PC-3 (cell line): Measurements from ENCODE around the gene CASK. TPM values are rescaled to one million over a fixed set of nuclear protein-coding genes. Genes with fewer than 3 reads are reported as not detected.

Experiments
- ATAC-seq: fragments of 200-7000 bp; cut with Tn5 transposase; 2 replicates; pipeline ENCODE4 v1.9.1; 2020; ENCODE audit warnings: mild to moderate bottlenecking, moderate library complexity
- BruUV-seq: library from RNA; stranded (reverse); fragments of 400-500 nt; replicated peaks from 2 replicates; lab custom pipeline; 2021; lab: Mats Ljungman, UMichigan
- CTCF ChIA-PET: fragments of 300-600 bp; sonication (Branson Sonifier 250); formaldehyde crosslinking; loops from one replicate; lab custom pipeline; 2022; ENCODE audit warnings: antibody characterized with exemption; lab: Charles Lee
- POLR2A ChIA-PET: fragments of 300-600 bp; sonication (Branson Sonifier 250); formaldehyde crosslinking; loops from one replicate; lab custom pipeline; 2022; ENCODE audit warnings: antibody characterized with exemption; ENCODE audit not compliant: unreplicated experiment; lab: Charles Lee
- DNase-seq: peaks from one replicate; pipeline ENCODE4 v3.0.0-alpha.2; 2015
- H2AFZ ChIP-seq: fragments of 300-600 bp; sonication (generic); 2 replicates; pipeline ENCODE4 v1.6.0; 2016; ENCODE audit warnings: antibody characterized with exemption, low read length
- H3F3A ChIP-seq: fragments of 300-600 bp; sonication (generic); one replicate; pipeline ENCODE4 v1.6.0; 2017; ENCODE audit warnings: antibody characterized with exemption, low read length, control low read depth, mild to moderate bottlenecking; ENCODE audit not compliant: unreplicated experiment
- H3K27ac ChIP-seq: fragments of 300-600 bp; sonication (generic); 2 replicates; pipeline ENCODE4 v1.5.1; 2016; ENCODE audit warnings: mild to moderate bottlenecking, low read length
- H3K27me3 ChIP-seq: fragments of 300-600 bp; sonication (generic); 2 replicates; pipeline ENCODE4 v1.6.1; 2016; ENCODE audit warnings: low read length, mixed read lengths
- H3K36me3 ChIP-seq: fragments of 300-600 bp; sonication (generic); 2 replicates; pipeline ENCODE4 v1.6.1; 2016; ENCODE audit warnings: low read depth, mixed run types, low read length, mixed read lengths
- H3K4me1 ChIP-seq: fragments of 300-600 bp; sonication (generic); 2 replicates; pipeline ENCODE4 v1.5.1; 2016; ENCODE audit warnings: low read length; ENCODE audit not compliant: insufficient read depth
- H3K4me2 ChIP-seq: fragments of 300-600 bp; sonication (generic); 2 replicates; pipeline ENCODE4 v1.6.0; 2016; ENCODE audit warnings: low read length
- H3K4me3 ChIP-seq: fragments of 300-600 bp; sonication (generic); 2 replicates; pipeline ENCODE4 v1.5.1; 2016; ENCODE audit warnings: mild to moderate bottlenecking, low read length, mixed read lengths
- H3K79me2 ChIP-seq: fragments of 300-600 bp; sonication (generic); 2 replicates; pipeline ENCODE4 v1.6.1; 2017; ENCODE audit warnings: low read length, mixed read lengths
- H3K9ac ChIP-seq: fragments of 300-600 bp; sonication (generic); 2 replicates; pipeline ENCODE4 v1.6.0; 2016; ENCODE audit warnings: mild to moderate bottlenecking, low read length
- H3K9me2 ChIP-seq: fragments of 300-600 bp; sonication (generic); replicated peaks from 2 replicates; pipeline ENCODE4 v1.6.1; 2016; ENCODE audit warnings: mixed run types, low read length, mixed read lengths
- H3K9me3 ChIP-seq: fragments of 300-600 bp; sonication (generic); 2 replicates; pipeline ENCODE4 v1.6.1; 2016; ENCODE audit warnings: low read length, mixed read lengths
- H4K20me1 ChIP-seq: fragments of 300-600 bp; sonication (generic); 2 replicates; pipeline ENCODE4 v1.6.1; 2016; ENCODE audit warnings: low read length, mixed read lengths
- CTCF ChIP-seq: fragments of 300-600 bp; sonication (generic); conservative IDR thresholded peaks from 2 replicates; pipeline ENCODE4 v1.5.1; 2017; ENCODE audit warnings: antibody characterized with exemption, low read depth, mild to moderate bottlenecking, low read length
- EZH2 ChIP-seq: fragments of 300-600 bp; sonication (generic); IDR thresholded peaks from one replicate; pipeline ENCODE4 v1.6.1; 2017; ENCODE audit warnings: antibody characterized with exemption, mild to moderate bottlenecking, low read length; ENCODE audit not compliant: unreplicated experiment
- EZH2phosphoT487 ChIP-seq: fragments of 300-600 bp; sonication (generic); IDR thresholded peaks from 2 replicates; pipeline ENCODE4 v1.6.1; 2018; ENCODE audit warnings: mild to moderate bottlenecking, antibody characterized with exemption, low read length, borderline replicate concordance
- intact Hi-C: fragments of 100-400 bp; cut with micrococcal nuclease; formaldehyde crosslinking; loops from 2 replicates; pipeline ENCODE4 v1.9.0; 2023
- total RNA-seq: library from RNA; depleted of rRNA; stranded (reverse); fragments of >200 nt; gene quantifications from 2 replicates; pipeline ENCODE4 v1.2.3, GENCODE V29; 2014

The CASK gene
- total RNA-seq, 1 experiment from 2014 or later: 21.4 TPM

GRCh38 chrX:41758401-41758800 lies 165.0 kb downstream of the CASK start:
- peaks cover 28% of the 10 kb centered on the region for H3K4me1 ChIP-seq
- H3K4me3 ChIP-seq: no peak overlapping the region
- no peak overlapping the region for H3K4me2 ChIP-seq
- H3K9me3 ChIP-seq: no peaks in the 10 kb centered on the region
- ChIA-PET CTCF (no interaction called here), POLR2A (interaction anchor here (0.5 kb wide), 1 partner anchor 236 kb away, joined by 4 read pairs; no protein-coding TSS in a partner anchor)
- H3K27me3 ChIP-seq: no peaks in the 10 kb centered on the region
- no TSS peak for BruUV-seq
- H2AFZ ChIP-seq: no peak overlapping the region
- no peaks in the 10 kb centered on the region for H4K20me1 ChIP-seq
- TF ChIP-seq CTCF (no peak), EZH2phosphoT487 (no peak)
- H3K36me3 ChIP-seq: no peaks in the 10 kb centered on the region
- H3F3A ChIP-seq: no peaks in the 10 kb centered on the region
- ATAC-seq: no peak
- DNase-seq: no peak
- H3K9me2 ChIP-seq: no peaks in the 10 kb centered on the region
- no peak overlapping the region for H3K27ac ChIP-seq
- intact Hi-C loops: no loop called here
- no peaks in the 10 kb centered on the region for H3K79me2 ChIP-seq
- no peak overlapping the region for H3K9ac ChIP-seq

GRCh38 chrX:41750716-41751115 lies 172.6 kb downstream of the CASK start:
- Histone ChIP-seq H3K4me3 (no peak overlapping the region), H4K20me1 (no peaks in the 10 kb centered on the region), H3K9ac (no peak overlapping the region), H3K4me2 (no peak overlapping the region), H3K36me3 (no peaks in the 10 kb centered on the region), H3K27ac (no peak overlapping the region), H2AFZ (no peak overlapping the region), H3K9me2 (no peaks in the 10 kb centered on the region), H3K4me1 (no peaks in the 10 kb centered on the region), H3K79me2 (no peaks in the 10 kb centered on the region), H3F3A (no peaks in the 10 kb centered on the region), H3K27me3 (no peaks in the 10 kb centered on the region), H3K9me3 (no peaks in the 10 kb centered on the region)
- BruUV-seq: no TSS peak
- DNase-seq (no peak), ATAC-seq (no peak)
- intact Hi-C loops: no loop called here
- TF ChIP-seq EZH2: no peak
- TF ChIP-seq EZH2phosphoT487: no peak
- no peak for TF ChIP-seq CTCF
- CTCF ChIA-PET: interaction anchor here (0.7 kb wide), 1 partner anchor 42 kb away, joined by 3 read pairs; no protein-coding TSS in a partner anchor
- POLR2A ChIA-PET: no interaction called here

- POLR2A ChIA-PET: no interaction called here
- intact Hi-C loops: no loop called here
- ATAC-seq: no peak
Observed at GRCh38 chrX:41739871-41740270, 183.5 kb downstream of the CASK start.

More at GRCh38 chrX:41739871-41740270, 183.5 kb downstream of the CASK start:
- no peaks in the 10 kb centered on the region for H3K36me3 ChIP-seq
- no peaks in the 10 kb centered on the region for H4K20me1 ChIP-seq
- no peaks in the 10 kb centered on the region for H3K9me3 ChIP-seq
- H3K27ac ChIP-seq: no peak overlapping the region
- no peaks in the 10 kb centered on the region for H3F3A ChIP-seq
- no peak for DNase-seq
- no peaks in the 10 kb centered on the region for H3K79me2 ChIP-seq
- H3K9ac ChIP-seq: no peak overlapping the region
- no peaks in the 10 kb centered on the region for H3K9me2 ChIP-seq
- CTCF ChIA-PET: no interaction called here
- H2AFZ ChIP-seq: no peak overlapping the region
- TF ChIP-seq EZH2 (no peak), CTCF (no peak), EZH2phosphoT487 (no peak)
- H3K4me2 ChIP-seq: no peak overlapping the region
- no peaks in the 10 kb centered on the region for H3K4me1 ChIP-seq
- no peak overlapping the region for H3K4me3 ChIP-seq
- H3K27me3 ChIP-seq: no peaks in the 10 kb centered on the region
- BruUV-seq: no TSS peak
